HepG2 (cell line): ENCODE results near the gene PSMC3IP. TPM values are rescaled to one million over a fixed set of nuclear protein-coding genes. Genes with fewer than 3 reads are reported as not detected.

Experiments used
- ATAC-seq: fragments of 200-7000 bp; cut with Tn5 transposase; 3 replicates; pipeline ENCODE4 v1.9.1; 2020; ENCODE audit warnings: mild to moderate bottlenecking, moderate library complexity
- BruUV-seq: library from RNA; stranded (reverse); fragments of 400-500 nt; replicated peaks from 2 replicates; lab custom pipeline; 2021; lab: Mats Ljungman, UMichigan
- CTCF ChIA-PET: fragments of 300-600 bp; formaldehyde crosslinking; extraction: SDS; loops from one replicate; lab custom pipeline; 2021; ENCODE audit warnings: low total read pairs, inconsistent platforms, low intra/inter-chr PET ratio; lab: Yijun Ruan, JAX
- POLR2A ChIA-PET: fragments of 350-600 bp; sonication (Branson Sonifier 250); formaldehyde crosslinking; loops from one replicate; lab custom pipeline; 2020; ENCODE audit warnings: antibody characterized with exemption, inconsistent platforms; lab: Yijun Ruan, JAX
- DNase-seq: peaks from one replicate; pipeline ENCODE4 v3.0.0-alpha.2; 2015; ENCODE audit warnings: low spot score
- FAIRE-seq: peaks from 3 replicates; lab custom pipeline; 2011; peaks lifted over from hg19 to GRCh38; lab: Jason Lieb, UNC
- H2AFZ ChIP-seq: one replicate; pipeline ENCODE4 v1.6.1; 2011; ENCODE audit warnings: low read length, inconsistent platforms
- H3K27ac ChIP-seq: fragments of 300-600 bp; 3 replicates; pipeline ENCODE4 v1.8.0; 2011; ENCODE audit warnings: mixed run types, mild to moderate bottlenecking, mixed read lengths, low read length, inconsistent platforms; ENCODE audit not compliant: insufficient read depth; ENCODE audit errors: extremely low read length
- H3K27me3 ChIP-seq, 2 experiments: fragments of 200-600 bp in 1 of 2; 2 replicates in 1 of 2; 3 replicates in 1 of 2; pipeline versions ENCODE4 v1.6.0 to v1.8.0; 2011; ENCODE audit warnings: low read length in 2 of 2, mild to moderate bottlenecking in 2 of 2, moderate library complexity in 2 of 2, inconsistent platforms in 1 of 2; ENCODE audit not compliant: insufficient read depth in 2 of 2, control insufficient read depth in 1 of 2
- H3K36me3 ChIP-seq, 2 experiments: fragments of 200-600 bp in 1 of 2; replicated peaks in 1 of 2; 2 replicates in 1 of 2; 3 replicates in 1 of 2; pipeline versions ENCODE4 v1.5.1 to v1.8.0; 2011; ENCODE audit warnings: low read length in 2 of 2, inconsistent platforms in 1 of 2; ENCODE audit not compliant: insufficient read depth in 2 of 2, control insufficient read depth in 1 of 2
- H3K4me1 ChIP-seq: 2 replicates; pipeline ENCODE4 v1.5.1; 2012; ENCODE audit warnings: low read length, inconsistent platforms; ENCODE audit not compliant: insufficient read depth
- H3K4me2 ChIP-seq: 2 replicates; pipeline ENCODE4 v1.6.0; 2011; ENCODE audit warnings: low read depth, low read length, inconsistent platforms
- H3K4me3 ChIP-seq, 3 experiments: fragments of 200-600 bp in 1 of 3; sonication (generic), shearing (Covaris generic) in 1 of 3; replicated peaks in 1 of 3; 2 replicates each; pipeline ENCODE4 v1.5.1; 2011 to 2016; ENCODE audit warnings: low read length in 3 of 3, inconsistent platforms in 2 of 3, low read depth in 2 of 3, mild to moderate bottlenecking in 2 of 3, control low read depth in 1 of 3, mixed read lengths in 1 of 3; ENCODE audit not compliant: insufficient read depth in 1 of 3
- H3K79me2 ChIP-seq: one replicate; pipeline ENCODE4 v1.6.1; 2011; ENCODE audit warnings: low read length, inconsistent platforms; ENCODE audit not compliant: insufficient read depth
- H3K9ac ChIP-seq: 2 replicates; pipeline ENCODE4 v1.6.0; 2011; ENCODE audit warnings: mild to moderate bottlenecking, low read depth, low read length, inconsistent platforms; ENCODE audit not compliant: insufficient read depth
- H3K9me3 ChIP-seq: 2 replicates; pipeline ENCODE4 v1.5.1; 2012; ENCODE audit warnings: mild to moderate bottlenecking, low read length
- H4K20me1 ChIP-seq: 2 replicates; pipeline ENCODE4 v1.6.0; 2011; ENCODE audit warnings: inconsistent platforms, mild to moderate bottlenecking, low read length, moderate library complexity; ENCODE audit not compliant: insufficient read depth
- CREM ChIP-seq, 2 experiments: sonication (generic) in 1 of 2; formaldehyde crosslinking in 1 of 2; IDR thresholded peaks; 2 replicates each; pipeline versions ENCODE4 v1.4.0 to v1.6.1; 2016 to 2020; ENCODE audit warnings: antibody characterized with exemption in 1 of 2, mild to moderate bottlenecking in 1 of 2, missing genetic modification reagents in 1 of 2
- FOXP4 ChIP-seq: sonication (generic); formaldehyde crosslinking; IDR thresholded peaks from 2 replicates; pipeline ENCODE4 v1.4.0; 2020; ENCODE audit warnings: missing genetic modification reagents
- HDAC2 ChIP-seq: sonication (generic); formaldehyde crosslinking; IDR thresholded peaks from 2 replicates; pipeline ENCODE4 v1.4.0; 2020; ENCODE audit warnings: missing genetic modification reagents
- HDAC6 ChIP-seq: fragments of 200-600 bp; sonication (generic); IDR thresholded peaks from 2 replicates; pipeline ENCODE4 v1.7.0; 2017; ENCODE audit warnings: mild to moderate bottlenecking, antibody characterized with exemption, low read length, low read depth
- NR2F6 ChIP-seq, 2 experiments: IDR thresholded peaks; 2 replicates each; pipeline ENCODE4 v1.6.1; 2016; ENCODE audit warnings: antibody characterized with exemption in 1 of 2, mild to moderate bottlenecking in 1 of 2
- NRL ChIP-seq: sonication (generic); formaldehyde crosslinking; IDR thresholded peaks from 2 replicates; pipeline ENCODE4 v1.5.0; 2020; ENCODE audit warnings: missing genetic modification reagents, mild to moderate bottlenecking, moderate library complexity, borderline replicate concordance
- PBX2 ChIP-seq: IDR thresholded peaks from 2 replicates; pipeline ENCODE4 v1.6.1; 2016; ENCODE audit warnings: control low read depth
- SOX6 ChIP-seq, 2 experiments: fragments of 450-650 bp in 1 of 2; sonication (generic) in 1 of 2; formaldehyde crosslinking in 1 of 2; IDR thresholded peaks; 2 replicates each; pipeline versions ENCODE4 v1.4.0 to v1.6.1; 2017 to 2020; ENCODE audit warnings: antibody characterized with exemption in 1 of 2, mild to moderate bottlenecking in 1 of 2, missing genetic modification reagents in 1 of 2
- THRA ChIP-seq: sonication (generic); formaldehyde crosslinking; IDR thresholded peaks from 2 replicates; pipeline ENCODE4 v1.4.0; 2020; ENCODE audit warnings: missing genetic modification reagents, borderline replicate concordance
- ZEB1 ChIP-seq: IDR thresholded peaks from 2 replicates; pipeline ENCODE4 v1.6.1; 2012; ENCODE audit warnings: mild to moderate bottlenecking, low read depth, inconsistent platforms; ENCODE audit not compliant: insufficient replicate concordance
- ZNF251 ChIP-seq: sonication (generic); formaldehyde crosslinking; IDR thresholded peaks from 2 replicates; pipeline ENCODE4 v1.9.0; 2021; ENCODE audit warnings: mild to moderate bottlenecking, missing genetic modification reagents
- ZNF557 ChIP-seq: sonication (generic); formaldehyde crosslinking; IDR thresholded peaks from 2 replicates; pipeline ENCODE4 v1.4.0; 2020; ENCODE audit warnings: missing genetic modification reagents
- ZNF672 ChIP-seq: sonication (generic); formaldehyde crosslinking; IDR thresholded peaks from 2 replicates; pipeline ENCODE4 v1.8.1; 2022; ENCODE audit warnings: missing genetic modification reagents
- WGBS: methylation state at CpG from one replicate; pipeline ENCODE4 v1.1.6; 2017; ENCODE audit warnings: low lambda C conversion rate; 5-methylcytosine and 5-hydroxymethylcytosine counted together
- in situ Hi-C: cut with HindIII; loops from 2 replicates; pipeline ENCODE4 v1.10.0; 2017; ENCODE audit warnings: low pct_unique_long_range_greater_than_20kb; ENCODE audit not compliant: extremely low pct_ligation_motif_present
- intact Hi-C: fragments of 100-400 bp; cut with micrococcal nuclease; formaldehyde crosslinking; loops from one replicate; pipeline ENCODE4 v1.10.0; 2022; ENCODE audit not compliant: unreplicated experiment
- polyA plus RNA-seq, 8 experiments: library from polyadenylated mRNA; depleted of rRNA in 3 of 8; stranded (reverse) in 7 of 8; unstranded in 1 of 8; fragments of >200 nt; fragmentation: Illumina TruSeq in 4 of 8; extraction: Trizol in 4 of 8; gene quantifications; 2 replicates each; pipeline versions ENCODE4 v1.2.1 to v1.2.3, GENCODE V29; 2011 to 2016; ENCODE audit warnings: low read depth in 4 of 8, missing spikeins in 1 of 8, mixed read lengths in 1 of 8; ENCODE audit not compliant: insufficient read depth in 1 of 8
- total RNA-seq, 5 experiments: library from RNA; depleted of rRNA; stranded (reverse); fragments of >200 nt; fragmentation: Illumina TruSeq; extraction: Trizol; gene quantifications; 2 replicates each; pipeline ENCODE4 v1.2.3, GENCODE V29; 2016; ENCODE audit warnings: low read depth in 1 of 5

The PSMC3IP gene
- total and polyA plus RNA-seq, 2 of the 13 experiments (the other 11 are each of a cell fraction or from before 2014, with no cell fraction given): 6.5 to 22.4 TPM

GRCh38 chr17:42525221-42525620 lies 52.3 kb downstream of the PSMC3IP start:
- H3K9ac ChIP-seq: no peak overlapping the region
- no peak for ATAC-seq
- ChIA-PET POLR2A (interaction anchor here (1.7 kb wide), 1 partner anchor 11 kb away, joined by 6 read pairs; the partner anchor contains the start of gene NAGLU), CTCF (interaction anchor here (4.0 kb wide), 1 partner anchor 203 kb away, joined by 37 read pairs; no protein-coding TSS in a partner anchor)
- H4K20me1 ChIP-seq: no peaks in the 10 kb centered on the region
- no TSS peak for BruUV-seq
- H3K27me3 ChIP-seq: no peaks in the 10 kb centered on the region
- in situ Hi-C loops (no loop called here), intact Hi-C loops (no loop called here)
- no peaks in the 10 kb centered on the region for H3K79me2 ChIP-seq
- no peak overlapping the region for H3K4me3 ChIP-seq
- H3K4me1 ChIP-seq: peaks cover 96% of the 10 kb centered on the region
- no peak for TF ChIP-seq SOX6 (IDR thresholded peaks at IDR 0.05)
- no peak for TF ChIP-seq SOX6 (CRISPR knock-in tag; IDR thresholded peaks at IDR 0.05)
- TF ChIP-seq ZNF557: no peak
- no peak for TF ChIP-seq CREM (IDR thresholded peaks at IDR 0.05)
- no peak for TF ChIP-seq CREM (CRISPR knock-in tag; IDR thresholded peaks at IDR 0.05)
- TF ChIP-seq ZNF672 (CRISPR knock-in tag): no peak
- no peak for TF ChIP-seq HDAC2
- no peak overlapping the region for H2AFZ ChIP-seq
- DNase-seq: no peak
- no peaks in the 10 kb centered on the region for H3K9me3 ChIP-seq
- whole genome bisulfite sequencing: 91% methylated on average over 2 of the region's 2 CpGs
- H3K4me2 ChIP-seq: no peak overlapping the region
- peaks cover 0 to 4% of the 10 kb centered on the region in 2 experiments; a peak in 2 of 5 replicates for H3K36me3 ChIP-seq
- no peak overlapping the region for H3K27ac ChIP-seq
- no peak for FAIRE-seq

GRCh38 chr17:42522798-42523278 lies 54.7 kb downstream of the PSMC3IP start:
- H3K27me3 ChIP-seq: no peaks in the 10 kb centered on the region
- no peak for DNase-seq
- ChIA-PET CTCF (interaction anchor here (1.3 kb wide), 1 partner anchor 200 kb away, joined by 3 read pairs; no protein-coding TSS in a partner anchor), POLR2A (interaction anchor here (0.5 to 1.8 kb wide), 10 partner anchors 8 to 688 kb away, joined by 3 to 15 read pairs (median 4); partner anchors contain the start of genes CAVIN1, NAGLU and STAT3)
- in situ Hi-C loops (loop anchor here (5.0 kb wide), 1 partner anchor 201 kb away; no protein-coding TSS in a partner anchor), intact Hi-C loops (no loop called here)
- H4K20me1 ChIP-seq: no peaks in the 10 kb centered on the region
- H3K27ac ChIP-seq: peak overlapping the region; percentile 71
- 69% methylated on average over 7 of the region's 8 CpGs for WGBS
- no TSS peak for BruUV-seq
- peak overlapping the region in 1 of 3 experiments; percentile 22; a peak in 1 of 6 replicates for H3K4me3 ChIP-seq
- no peaks in the 10 kb centered on the region for H3K9me3 ChIP-seq
- no peak for FAIRE-seq
- no peaks in the 10 kb centered on the region for H3K79me2 ChIP-seq
- H3K4me1 ChIP-seq: peaks cover 96% of the 10 kb centered on the region
- peak overlapping the region; percentile 47 for H3K4me2 ChIP-seq
- H3K36me3 ChIP-seq: peaks cover 4 to 5% of the 10 kb centered on the region in 2 experiments; a peak in 3 of 5 replicates
- ATAC-seq: no peak
- peak overlapping the region; percentile 33 for H3K9ac ChIP-seq
- no peak overlapping the region for H2AFZ ChIP-seq
- TF ChIP-seq ZNF251 (CRISPR knock-in tag): no peak
- TF ChIP-seq PBX2 (CRISPR knock-in tag): no peak
- TF ChIP-seq THRA (CRISPR knock-in tag): no peak
- peak; percentile 68; the same call in 1 of the 2 replicates for TF ChIP-seq NRL (CRISPR knock-in tag)
- TF ChIP-seq ZEB1: peak; percentile 57
- TF ChIP-seq NR2F6 (IDR thresholded peaks at IDR 0.05): peak; percentile 56; the same call in 1 of the 2 replicates
- peak; percentile 39; the same call in 1 of the 2 replicates for TF ChIP-seq NR2F6 (CRISPR knock-in tag; IDR thresholded peaks at IDR 0.05)
- no peak for TF ChIP-seq HDAC6
- TF ChIP-seq FOXP4 (CRISPR knock-in tag): no peak
